ENCODE results near the gene CENPU. TPM values are rescaled to one million over a fixed set of nuclear protein-coding genes. Genes with fewer than 3 reads are reported as not detected.

CENPU gene
- total RNA-seq, 4 donors from 2014 or later: 5.4 to 29.8 (median 9.4) TPM

GRCh38 chr4:184775854-184776555 is 42.1 kb upstream of the CENPU start:
- Histone ChIP-seq H3K4me1 (no peaks in the 10 kb centered on the region), H3K4me3 (no peak overlapping the region), H3K27ac (no peak overlapping the region), H3K9me3 (no peaks in the 10 kb centered on the region), H3K36me3 (peaks cover 54% of the 10 kb centered on the region), H3K27me3 (no peaks in the 10 kb centered on the region)
- 59% methylated on average over 13 of the region's 13 CpGs for WGBS
- no peak for DNase-seq (ENCODE audit: low spot score in 2 of 2)
- TF ChIP-seq EP300 (IDR thresholded peaks at IDR 0.05) (no peak), CTCF (IDR thresholded peaks at IDR 0.05) (no peak), POLR2A (IDR thresholded peaks at IDR 0.05) (no peak), POLR2AphosphoS5 (IDR thresholded peaks at IDR 0.05) (no peak)

GRCh38 chr4:184774152-184774551 is 40.3 kb upstream of the CENPU start:
- Histone ChIP-seq H3K4me3 (no peak overlapping the region), H3K27ac (no peak overlapping the region), H3K36me3 (peaks cover 58% of the 10 kb centered on the region), H3K4me1 (no peaks in the 10 kb centered on the region), H3K27me3 (no peaks in the 10 kb centered on the region), H3K9me3 (no peaks in the 10 kb centered on the region)
- TF ChIP-seq EP300 (IDR thresholded peaks at IDR 0.05) (no peak), POLR2A (IDR thresholded peaks at IDR 0.05) (no peak), POLR2AphosphoS5 (IDR thresholded peaks at IDR 0.05) (no peak), CTCF (IDR thresholded peaks at IDR 0.05) (no peak)
- no peak for DNase-seq (ENCODE audit: low spot score in 2 of 2)
- 96% methylated on average over 7 of the region's 7 CpGs for WGBS

GRCh38 chr4:184771416-184771815 is 37.5 kb upstream of the CENPU start:
- peaks cover 77% of the 10 kb centered on the region for H3K36me3 ChIP-seq
- H3K27me3 ChIP-seq: no peaks in the 10 kb centered on the region
- H3K4me1 ChIP-seq: no peaks in the 10 kb centered on the region
- H3K4me3 ChIP-seq: no peak overlapping the region
- TF ChIP-seq POLR2AphosphoS5 (IDR thresholded peaks at IDR 0.05): no peak
- TF ChIP-seq POLR2A (IDR thresholded peaks at IDR 0.05): no peak
- no peak for TF ChIP-seq EP300 (IDR thresholded peaks at IDR 0.05)
- TF ChIP-seq CTCF (IDR thresholded peaks at IDR 0.05): no peak
- H3K27ac ChIP-seq: no peak overlapping the region
- WGBS: 92% methylated on average over 1 of the region's 1 CpG
- DNase-seq (ENCODE audit: low spot score in 2 of 2): no peak
- no peaks in the 10 kb centered on the region for H3K9me3 ChIP-seq

- TF ChIP-seq EP300 (IDR thresholded peaks at IDR 0.05) (no peak), CTCF (IDR thresholded peaks at IDR 0.05) (no peak), POLR2A (IDR thresholded peaks at IDR 0.05) (no peak), POLR2AphosphoS5 (IDR thresholded peaks at IDR 0.05) (no peak)
- no peaks in the 10 kb centered on the region for H3K9me3 ChIP-seq
- DNase-seq (ENCODE audit: low spot score in 2 of 2): no peak
- peaks cover 91% of the 10 kb centered on the region for H3K36me3 ChIP-seq
- H3K4me1 ChIP-seq: no peaks in the 10 kb centered on the region
- no peak overlapping the region for H3K27ac ChIP-seq
- 88% methylated on average over 7 of the region's 7 CpGs for WGBS
- no peaks in the 10 kb centered on the region for H3K27me3 ChIP-seq
- no peak overlapping the region for H3K4me3 ChIP-seq
Measured at GRCh38 chr4:184769141-184769765, 35.4 kb upstream of the CENPU start.

GRCh38 chr4:184768296-184768695 is 34.4 kb upstream of the CENPU start:
- Histone ChIP-seq H3K36me3 (peaks cover 96% of the 10 kb centered on the region), H3K4me1 (no peaks in the 10 kb centered on the region), H3K27me3 (no peaks in the 10 kb centered on the region), H3K9me3 (no peaks in the 10 kb centered on the region), H3K4me3 (no peak overlapping the region), H3K27ac (no peak overlapping the region)
- DNase-seq (ENCODE audit: low spot score in 2 of 2): no peak
- 89% methylated on average over 5 of the region's 5 CpGs for WGBS
- TF ChIP-seq POLR2A (IDR thresholded peaks at IDR 0.05): no peak
- no peak for TF ChIP-seq POLR2AphosphoS5 (IDR thresholded peaks at IDR 0.05)
- no peak for TF ChIP-seq EP300 (IDR thresholded peaks at IDR 0.05)
- TF ChIP-seq CTCF (IDR thresholded peaks at IDR 0.05): no peak

Measured in suprapubic skin (tissue), 4 donors.